Transverse colon (tissue), 3 donors: ENCODE measurements around the gene MTMR3.

Experiments
- EP300 ChIP-seq: sonication (generic); formaldehyde crosslinking; IDR thresholded peaks from one replicate; pipeline ENCODE4 v1.6.1; 2017; ENCODE audit warnings: antibody characterized with exemption, low read depth
- POLR2A ChIP-seq: fragments of 450-650 bp; IDR thresholded peaks from one replicate; pipeline ENCODE4 v1.6.1; 2016; ENCODE audit warnings: antibody characterized with exemption, mild to moderate bottlenecking, moderate library complexity
- TF ChIP-seq, protein P1 (sequence below), 5 experiments: fragments of 200-600 bp in 3 of 5; fragments of 450-650 bp in 2 of 5; sonication (generic) in 3 of 5; IDR thresholded peaks; 1 replicate in 2 of 5; 2 replicates in 3 of 5; pipeline ENCODE4 v1.5.1; 2016 to 2017; ENCODE audit warnings: antibody characterized with exemption in 5 of 5, inconsistent platforms in 3 of 5, mild to moderate bottlenecking in 2 of 5, moderate library complexity in 1 of 5

- TF ChIP-seq, protein P1, sequence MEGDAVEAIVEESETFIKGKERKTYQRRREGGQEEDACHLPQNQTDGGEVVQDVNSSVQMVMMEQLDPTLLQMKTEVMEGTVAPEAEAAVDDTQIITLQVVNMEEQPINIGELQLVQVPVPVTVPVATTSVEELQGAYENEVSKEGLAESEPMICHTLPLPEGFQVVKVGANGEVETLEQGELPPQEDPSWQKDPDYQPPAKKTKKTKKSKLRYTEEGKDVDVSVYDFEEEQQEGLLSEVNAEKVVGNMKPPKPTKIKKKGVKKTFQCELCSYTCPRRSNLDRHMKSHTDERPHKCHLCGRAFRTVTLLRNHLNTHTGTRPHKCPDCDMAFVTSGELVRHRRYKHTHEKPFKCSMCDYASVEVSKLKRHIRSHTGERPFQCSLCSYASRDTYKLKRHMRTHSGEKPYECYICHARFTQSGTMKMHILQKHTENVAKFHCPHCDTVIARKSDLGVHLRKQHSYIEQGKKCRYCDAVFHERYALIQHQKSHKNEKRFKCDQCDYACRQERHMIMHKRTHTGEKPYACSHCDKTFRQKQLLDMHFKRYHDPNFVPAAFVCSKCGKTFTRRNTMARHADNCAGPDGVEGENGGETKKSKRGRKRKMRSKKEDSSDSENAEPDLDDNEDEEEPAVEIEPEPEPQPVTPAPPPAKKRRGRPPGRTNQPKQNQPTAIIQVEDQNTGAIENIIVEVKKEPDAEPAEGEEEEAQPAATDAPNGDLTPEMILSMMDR (IDR thresholded peaks at IDR 0.05) = no peak
- TF ChIP-seq POLR2A (no peak), EP300 (no peak)
Observed at GRCh38 chr22:29871684-29872083, 11.3 kb upstream of the MTMR3 start.
